GM21360 (cell line): ENCODE results near the gene SOX5.
"Not testable (repeated sequence)": the region's sequence is repeated elsewhere in the genome, so short reads cannot be mapped to it uniquely, and the experiment has no call there.

Source experiments
- ATAC-seq: cut with Tn5 transposase; IDR thresholded peaks from one replicate; pipeline ENCODE4 v1.9.1; 2021; ENCODE audit warnings: mild to moderate bottlenecking, moderate library complexity; ENCODE audit not compliant: unreplicated experiment

The SOX5 gene

GRCh38 chr12:23758608-23759007, 190.9 kb downstream of the SOX5 start:
- ATAC-seq = no peak

GRCh38 chr12:23757541-23757962, 191.9 kb downstream of the SOX5 start:
- ATAC-seq = no peak

- ATAC-seq = no peak
Measured at GRCh38 chr12:23756416-23756815, 193.1 kb downstream of the SOX5 start.

DNA sequence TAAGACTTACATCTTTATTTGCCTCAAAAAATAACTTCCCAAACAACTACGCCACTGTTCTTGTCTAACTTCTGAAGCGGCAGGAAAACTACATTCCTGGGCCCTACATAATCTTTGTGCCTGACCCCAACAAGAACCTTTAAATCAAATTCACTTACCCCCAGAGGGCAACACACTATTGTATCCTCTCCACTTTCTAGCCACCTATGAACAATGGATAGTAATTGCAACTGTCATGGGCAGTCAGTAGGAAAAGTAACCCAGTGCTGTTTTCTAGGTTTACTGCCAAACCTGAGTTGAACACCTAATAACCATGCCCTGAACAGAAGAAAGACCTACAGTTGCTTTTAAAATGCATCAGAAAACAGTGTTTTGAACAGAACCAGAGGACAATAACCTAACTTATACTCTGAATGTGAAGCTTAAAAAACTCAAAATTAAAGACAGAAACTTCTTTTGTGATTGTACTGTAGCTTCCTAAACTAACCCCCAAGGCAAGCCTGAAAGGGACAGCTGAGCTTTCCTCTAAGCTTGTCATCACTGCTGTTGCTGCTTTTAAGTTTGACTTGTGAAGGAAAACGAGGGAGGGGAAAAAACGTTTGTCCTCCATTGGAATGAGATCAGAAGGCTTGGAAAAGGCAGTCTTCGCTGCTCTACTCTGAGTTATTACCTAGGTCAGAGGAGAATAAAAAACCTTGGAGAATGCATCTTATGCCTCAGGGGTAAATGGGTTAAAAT, 195.7 kb downstream of the SOX5 start:
- ATAC-seq = no peak

DNA sequence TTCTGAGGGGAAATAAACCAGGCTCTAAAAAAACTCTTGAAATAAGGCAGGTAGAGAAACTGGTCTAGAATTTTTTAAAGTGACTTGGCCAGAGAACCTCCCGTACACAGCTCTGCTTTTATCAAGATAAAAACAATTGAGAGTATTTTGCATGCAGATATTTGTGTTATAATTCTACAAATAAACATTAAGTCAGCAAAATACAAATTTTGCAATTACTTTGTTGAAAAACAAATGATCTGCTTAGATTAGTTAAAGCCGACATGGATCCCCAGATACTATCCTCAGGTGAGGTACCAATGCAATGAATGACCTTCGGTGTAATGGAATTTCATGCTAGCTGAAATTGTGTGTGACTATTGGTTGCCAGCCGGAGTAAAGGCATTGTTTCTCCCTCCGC, 197.2 kb downstream of the SOX5 start:
- ATAC-seq = no peak

GRCh38 chr12:23751641-23752040, 197.8 kb downstream of the SOX5 start:
- ATAC-seq = no peak

- no peak for ATAC-seq
Measured at GRCh38 chr12:23750923-23751322, 198.5 kb downstream of the SOX5 start.

GRCh38 chr12:23744696-23745095, 204.8 kb downstream of the SOX5 start:
- no peak for ATAC-seq

DNA sequence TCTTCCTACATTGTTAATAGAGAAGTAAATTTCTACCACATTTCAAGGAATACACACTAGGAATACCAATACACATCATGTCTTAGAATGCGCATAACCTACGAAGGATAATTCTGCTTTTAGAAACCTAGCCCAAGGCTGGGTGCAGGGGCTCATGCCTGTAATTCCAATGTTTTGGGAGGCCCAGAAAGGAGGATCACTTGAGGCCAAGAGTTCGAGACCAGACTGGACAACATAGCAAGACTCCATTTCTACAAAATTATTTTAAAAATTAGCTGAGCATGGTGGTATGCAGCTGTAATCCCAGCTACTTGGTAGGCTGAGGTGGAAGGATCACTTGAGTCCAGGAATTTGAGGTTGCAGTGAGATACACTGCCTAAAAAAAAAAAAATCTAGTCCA, 206.9 kb downstream of the SOX5 start:
- no peak for ATAC-seq

- no peak for ATAC-seq
Measured at GRCh38 chr12:23731493-23731892, 218.0 kb downstream of the SOX5 start.

GRCh38 chr12:23731035-23731434, 218.4 kb downstream of the SOX5 start:
- ATAC-seq = no peak

DNA sequence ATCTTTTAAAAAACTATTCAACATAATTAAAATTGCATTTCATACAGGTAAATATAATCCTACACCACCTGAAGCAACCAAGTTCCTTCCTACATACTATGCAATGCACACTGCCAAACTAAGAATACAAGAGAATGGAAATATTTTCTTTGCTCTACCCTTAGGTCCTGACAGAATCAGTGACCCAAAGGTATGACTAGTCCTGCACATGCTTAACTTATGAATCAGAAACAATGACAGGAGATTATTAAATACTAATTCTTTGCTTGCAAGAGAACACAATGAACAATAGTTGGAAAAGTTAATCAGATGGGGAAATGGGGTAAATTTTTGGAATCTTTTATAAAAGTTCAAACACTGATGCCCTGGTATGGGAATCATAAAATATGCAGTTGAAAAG, 220.1 kb downstream of the SOX5 start:
- ATAC-seq = no peak

GRCh38 chr12:23726646-23727045, 222.8 kb downstream of the SOX5 start:
- no peak for ATAC-seq

GRCh38 chr12:23722655-23723054, 226.8 kb downstream of the SOX5 start:
- no peak for ATAC-seq

DNA sequence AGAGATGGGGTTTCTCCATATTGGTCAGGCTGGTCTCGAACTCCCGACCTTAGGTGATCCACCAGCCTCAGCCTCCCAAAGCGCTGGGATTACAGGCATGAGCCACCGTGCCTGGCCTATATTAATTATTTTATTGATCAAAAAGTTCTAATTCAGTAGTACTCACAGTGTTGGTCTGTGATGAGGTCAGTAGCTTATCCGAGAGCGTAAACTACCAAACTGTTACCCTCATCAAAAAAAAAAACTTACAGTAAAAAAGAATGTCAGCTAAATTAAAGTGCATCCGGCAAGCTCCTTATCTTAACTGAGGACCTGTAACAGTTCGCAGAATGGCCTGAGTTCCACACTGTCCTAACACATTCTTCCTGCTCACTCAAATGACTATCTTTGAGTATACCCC, 228.2 kb downstream of the SOX5 start:
- no peak for ATAC-seq

DNA sequence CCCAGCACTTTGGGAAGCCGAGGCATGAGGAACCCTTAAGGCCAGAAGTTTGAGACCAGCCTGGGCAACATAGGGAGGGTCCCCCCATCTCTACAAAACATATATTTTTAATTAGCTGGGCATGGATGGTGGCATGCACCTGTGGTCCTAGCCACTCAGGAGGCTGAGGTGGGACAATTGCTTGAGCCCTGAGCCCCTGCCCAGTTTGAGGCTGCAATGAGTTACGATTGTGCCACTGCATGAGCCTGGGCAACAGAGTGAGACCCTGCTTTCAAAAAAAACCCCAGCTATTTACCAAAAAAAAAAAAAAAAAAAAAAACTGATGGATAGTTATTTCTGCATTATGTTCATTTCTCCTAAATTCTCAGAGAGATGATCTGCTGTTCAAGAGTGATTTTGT, 230.0 kb downstream of the SOX5 start:
- ATAC-seq = no peak

- ATAC-seq = not testable (repeated sequence)
Measured at GRCh38 chr12:23710361-23710760, 239.1 kb downstream of the SOX5 start.

DNA sequence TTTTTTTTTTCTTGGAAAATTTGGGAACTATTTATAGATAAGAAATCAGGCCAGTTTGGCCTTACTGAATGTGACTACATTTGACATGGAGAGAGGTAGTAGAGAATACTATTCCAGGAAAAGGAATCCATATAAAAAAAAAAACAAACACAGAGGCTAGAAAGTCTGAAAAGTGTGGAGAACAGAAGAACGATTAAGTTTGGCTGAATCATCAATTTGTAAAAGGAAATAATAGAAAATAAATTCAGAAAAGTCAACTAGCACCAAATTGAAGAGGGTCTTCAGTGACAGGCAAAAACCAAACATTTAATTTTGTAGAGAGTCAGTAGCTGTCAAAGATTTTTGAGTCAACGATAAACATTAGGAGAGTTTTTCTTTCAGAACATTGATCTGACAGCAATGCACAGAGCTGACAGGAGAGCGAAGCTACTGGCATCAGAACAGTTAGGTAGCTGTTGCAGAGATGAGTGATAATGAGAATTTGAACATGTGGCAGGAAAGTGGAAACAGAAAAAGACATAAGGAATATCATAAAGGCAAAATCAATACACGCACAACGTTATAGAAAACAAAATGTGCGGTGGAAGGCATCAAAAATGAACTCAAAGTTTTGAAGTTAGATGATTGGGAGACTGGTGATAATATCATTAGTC, 241.2 kb downstream of the SOX5 start:
- ATAC-seq = no peak

- ATAC-seq = no peak
Measured at GRCh38 chr12:23707270-23707669, 242.2 kb downstream of the SOX5 start.

DNA sequence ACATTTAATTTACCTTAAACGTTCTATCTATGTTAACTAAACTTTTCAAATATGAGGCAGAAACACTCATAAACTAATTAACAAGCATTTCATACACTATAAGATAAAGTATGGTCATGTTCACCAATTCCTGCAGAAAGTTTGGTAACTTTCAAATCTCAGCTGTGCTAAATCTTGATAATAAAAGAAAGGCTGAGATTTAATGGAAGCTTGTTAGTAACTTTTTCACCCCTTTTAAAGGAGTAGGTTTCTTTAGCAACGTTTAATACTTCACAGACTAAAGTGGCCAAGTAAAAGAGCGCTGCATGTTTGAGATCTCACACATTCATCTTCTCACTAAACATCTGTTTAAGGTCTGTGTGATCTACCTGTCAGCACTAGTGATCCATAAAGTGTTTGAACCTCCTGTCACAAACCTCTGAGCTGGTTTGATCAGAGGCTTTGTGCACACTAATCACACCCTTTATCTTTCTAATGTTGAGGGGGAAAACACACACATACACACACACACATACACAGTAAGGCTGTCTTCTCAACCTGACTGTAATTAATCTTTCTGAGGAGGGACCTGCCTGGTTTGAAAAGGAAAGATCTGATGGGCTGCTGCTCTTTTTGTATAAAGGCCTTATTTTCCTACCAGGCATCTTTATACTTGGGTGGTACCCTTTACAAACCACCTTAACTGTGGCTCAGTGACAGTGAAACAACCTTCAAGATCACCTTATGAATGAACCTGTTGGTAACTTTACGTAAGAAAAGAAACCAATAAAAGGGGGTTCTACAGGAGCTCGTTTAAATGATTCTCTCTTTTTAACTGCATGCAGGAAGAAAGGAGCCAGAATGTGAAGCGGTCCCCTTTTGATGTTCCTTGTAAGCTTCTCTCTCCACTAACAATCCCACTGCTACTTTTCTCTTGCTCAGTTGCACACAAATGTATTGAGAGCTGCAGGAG, 244.2 kb downstream of the SOX5 start:
- ATAC-seq = no peak

GRCh38 chr12:23703051-23703450, 246.4 kb downstream of the SOX5 start:
- no peak for ATAC-seq

- no peak for ATAC-seq
Measured at GRCh38 chr12:23699031-23699430, 250.4 kb downstream of the SOX5 start.
